ENCODE data around the gene NME8.

DNA sequence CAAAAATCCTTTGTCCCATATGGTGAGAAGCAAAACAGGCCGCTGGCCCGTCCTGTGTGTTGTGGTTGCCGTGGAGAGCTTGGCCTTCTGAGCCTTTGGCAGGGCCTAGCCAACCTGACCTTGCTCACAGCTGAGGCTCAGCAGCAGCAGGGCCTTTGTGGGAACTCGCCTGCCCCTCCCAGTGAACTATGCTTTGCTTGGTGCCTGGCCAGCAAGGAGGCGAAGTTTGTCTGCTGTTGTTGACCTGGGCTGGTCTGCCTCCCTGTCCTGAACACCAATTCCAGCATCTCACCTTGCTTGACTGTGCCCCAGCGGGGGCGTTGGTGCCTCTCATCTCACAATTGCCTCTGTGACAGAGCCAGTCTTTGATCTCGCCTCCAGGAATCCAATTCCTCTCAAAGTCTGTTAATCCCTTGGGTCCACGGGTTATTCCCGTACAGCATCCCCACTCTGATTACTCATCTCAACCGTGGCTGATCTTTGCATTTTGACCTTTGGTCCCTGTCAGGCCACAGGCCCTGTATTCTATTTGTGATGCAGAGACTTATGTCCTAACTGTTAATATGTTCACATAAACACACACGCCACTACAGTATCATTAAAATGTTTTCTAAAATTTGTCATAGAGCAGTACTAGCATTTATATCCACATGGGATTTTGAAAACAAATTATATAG lies 94.7 kb downstream of the NME8 start:
- TF ChIP-seq, protein P1, sequence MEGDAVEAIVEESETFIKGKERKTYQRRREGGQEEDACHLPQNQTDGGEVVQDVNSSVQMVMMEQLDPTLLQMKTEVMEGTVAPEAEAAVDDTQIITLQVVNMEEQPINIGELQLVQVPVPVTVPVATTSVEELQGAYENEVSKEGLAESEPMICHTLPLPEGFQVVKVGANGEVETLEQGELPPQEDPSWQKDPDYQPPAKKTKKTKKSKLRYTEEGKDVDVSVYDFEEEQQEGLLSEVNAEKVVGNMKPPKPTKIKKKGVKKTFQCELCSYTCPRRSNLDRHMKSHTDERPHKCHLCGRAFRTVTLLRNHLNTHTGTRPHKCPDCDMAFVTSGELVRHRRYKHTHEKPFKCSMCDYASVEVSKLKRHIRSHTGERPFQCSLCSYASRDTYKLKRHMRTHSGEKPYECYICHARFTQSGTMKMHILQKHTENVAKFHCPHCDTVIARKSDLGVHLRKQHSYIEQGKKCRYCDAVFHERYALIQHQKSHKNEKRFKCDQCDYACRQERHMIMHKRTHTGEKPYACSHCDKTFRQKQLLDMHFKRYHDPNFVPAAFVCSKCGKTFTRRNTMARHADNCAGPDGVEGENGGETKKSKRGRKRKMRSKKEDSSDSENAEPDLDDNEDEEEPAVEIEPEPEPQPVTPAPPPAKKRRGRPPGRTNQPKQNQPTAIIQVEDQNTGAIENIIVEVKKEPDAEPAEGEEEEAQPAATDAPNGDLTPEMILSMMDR (IDR thresholded peaks at IDR 0.05) = no peak
- no peak for TF ChIP-seq POLR2A (IDR thresholded peaks at IDR 0.05)

Measured in esophagus squamous epithelium (tissue), 4 donors.